WTC11 (cell line): Measurements from ENCODE around the gene C12orf50. TPM values are rescaled to one million over a fixed set of nuclear protein-coding genes. Genes with fewer than 3 reads are reported as not detected.
A peak's percentile ranks its signal among the peaks of the same experiment; 100 is the strongest.

Experiments
- ATAC-seq: fragments of 200-7000 bp; cut with Tn5 transposase; 2 replicates; pipeline ENCODE4 v1.10.0; 2021; ENCODE audit warnings: mild to moderate bottlenecking, moderate library complexity
- CTCF ChIA-PET: fragments of 300-600 bp; sonication (Branson Sonifier 250); formaldehyde crosslinking; loops from one replicate; lab custom pipeline; 2021; ENCODE audit warnings: antibody characterized with exemption; lab: Charles Lee
- POLR2A ChIA-PET: fragments of 350-600 bp; sonication (Branson Sonifier 250); formaldehyde crosslinking; loops from one replicate; lab custom pipeline; 2021; ENCODE audit warnings: antibody characterized with exemption; lab: Charles Lee
- DNase-seq: peaks from one replicate; pipeline ENCODE4 v3.0.0; 2021; ENCODE audit warnings: low spot score
- H3K27ac Mint-ChIP-seq: 2 replicates; pipeline ENCODE4 v1.8.0; 2021; ENCODE audit warnings: mixed read lengths
- H3K27me3 Mint-ChIP-seq: 2 replicates; pipeline ENCODE4 v1.8.0; 2021; ENCODE audit warnings: low read depth, mild to moderate bottlenecking, moderate library complexity, mixed read lengths
- H3K36me3 Mint-ChIP-seq: 2 replicates; pipeline ENCODE4 v1.8.0; 2021; ENCODE audit warnings: mixed read lengths
- H3K4me1 Mint-ChIP-seq: 2 replicates; pipeline ENCODE4 v1.8.0; 2022; ENCODE audit warnings: mixed read lengths
- H3K4me3 Mint-ChIP-seq: 2 replicates; pipeline ENCODE4 v1.8.0; 2021; ENCODE audit warnings: mild to moderate bottlenecking, moderate library complexity, mixed read lengths
- H3K9me3 Mint-ChIP-seq: 2 replicates; pipeline ENCODE4 v1.8.0; 2021; ENCODE audit warnings: mixed read lengths
- CREB1 ChIP-seq: sonication (generic); formaldehyde crosslinking; IDR thresholded peaks from 2 replicates; pipeline ENCODE4 v1.8.0; 2023; ENCODE audit warnings: mild to moderate bottlenecking, missing genetic modification reagents
- CREM ChIP-seq: sonication (generic); formaldehyde crosslinking; IDR thresholded peaks from 2 replicates; pipeline ENCODE4 v1.8.1; 2022; ENCODE audit warnings: mild to moderate bottlenecking, missing genetic modification reagents, moderate library complexity
- ESRRA ChIP-seq: sonication (generic); formaldehyde crosslinking; IDR thresholded peaks from 2 replicates; pipeline ENCODE4 v1.8.1; 2022; ENCODE audit warnings: mild to moderate bottlenecking, missing genetic modification reagents, borderline replicate concordance
- ETV6 ChIP-seq: sonication (generic); formaldehyde crosslinking; IDR thresholded peaks from 2 replicates; pipeline ENCODE4 v1.8.1; 2022; ENCODE audit warnings: mild to moderate bottlenecking, missing genetic modification reagents
- FOXK1 ChIP-seq: sonication (generic); formaldehyde crosslinking; IDR thresholded peaks from 2 replicates; pipeline ENCODE4 v1.8.0; 2022; ENCODE audit warnings: mild to moderate bottlenecking, moderate library complexity, missing genetic modification reagents
- FOXP1 ChIP-seq: sonication (generic); formaldehyde crosslinking; IDR thresholded peaks from 2 replicates; pipeline ENCODE4 v1.8.0; 2022; ENCODE audit warnings: missing genetic modification reagents, mild to moderate bottlenecking, moderate library complexity, borderline replicate concordance
- GRHL2 ChIP-seq: fragments of 250-450 bp; sonication (Bioruptor Pico); IDR thresholded peaks from 2 replicates; pipeline ENCODE4 v1.8.0; 2022; ENCODE audit warnings: mild to moderate bottlenecking, moderate library complexity; ENCODE audit not compliant: insufficient replicate concordance, severe bottlenecking
- GTF2I ChIP-seq: fragments of 250-450 bp; sonication (Bioruptor Pico); conservative IDR thresholded peaks from 2 replicates; pipeline ENCODE4 v1.4.0; 2021; ENCODE audit warnings: mild to moderate bottlenecking
- MYBL2 ChIP-seq: sonication (generic); formaldehyde crosslinking; IDR thresholded peaks from 2 replicates; pipeline ENCODE4 v1.8.1; 2023; ENCODE audit warnings: mild to moderate bottlenecking, moderate library complexity, missing genetic modification reagents
- NFATC4 ChIP-seq: fragments of 250-450 bp; sonication (Bioruptor Pico); IDR thresholded peaks from 2 replicates; pipeline ENCODE4 v1.9.0; 2021; ENCODE audit warnings: mild to moderate bottlenecking
- NFE2L1 ChIP-seq: sonication (generic); formaldehyde crosslinking; IDR thresholded peaks from 2 replicates; pipeline ENCODE4 v1.8.1; 2023; ENCODE audit warnings: missing genetic modification reagents
- PRRX2 ChIP-seq: fragments of 250-450 bp; sonication (Bioruptor Pico); IDR thresholded peaks from 2 replicates; pipeline ENCODE4 v1.8.0; 2021; ENCODE audit warnings: mild to moderate bottlenecking
- SMAD3 ChIP-seq: sonication (generic); formaldehyde crosslinking; IDR thresholded peaks from 2 replicates; pipeline ENCODE4 v1.8.0; 2022; ENCODE audit warnings: missing genetic modification reagents, mild to moderate bottlenecking, borderline replicate concordance
- SMAD4 ChIP-seq: sonication (generic); formaldehyde crosslinking; IDR thresholded peaks from 2 replicates; pipeline ENCODE4 v1.8.0; 2022; ENCODE audit warnings: mild to moderate bottlenecking, missing genetic modification reagents
- SP1 ChIP-seq: sonication (generic); formaldehyde crosslinking; conservative IDR thresholded peaks from 2 replicates; pipeline ENCODE4 v1.8.1; 2022; ENCODE audit warnings: missing genetic modification reagents
- ZBTB21 ChIP-seq: sonication (generic); formaldehyde crosslinking; IDR thresholded peaks from 2 replicates; pipeline ENCODE4 v1.8.1; 2023; ENCODE audit warnings: mild to moderate bottlenecking, missing genetic modification reagents, borderline replicate concordance
- ZNF219 ChIP-seq: sonication (generic); formaldehyde crosslinking; IDR thresholded peaks from 2 replicates; pipeline ENCODE4 v1.8.0; 2023; ENCODE audit warnings: missing genetic modification reagents, mild to moderate bottlenecking, borderline replicate concordance
- ZNF396 ChIP-seq: fragments of 250-450 bp; sonication (Bioruptor Pico); IDR thresholded peaks from 2 replicates; pipeline ENCODE4 v1.8.0; 2021; ENCODE audit warnings: mild to moderate bottlenecking, moderate library complexity, borderline replicate concordance
- ZNF416 ChIP-seq: fragments of 250-450 bp; sonication (Bioruptor Pico); IDR thresholded peaks from 2 replicates; pipeline ENCODE4 v1.9.0; 2021; ENCODE audit warnings: mild to moderate bottlenecking, inconsistent platforms
- total RNA-seq: library from RNA; stranded (reverse); gene quantifications from 3 replicates; pipeline ENCODE4 v1.2.3, GENCODE V29; 2021
- TF ChIP-seq, protein P1 (sequence below): sonication (generic); formaldehyde crosslinking; IDR thresholded peaks from 2 replicates; pipeline ENCODE4 v1.8.0; 2022; ENCODE audit warnings: mild to moderate bottlenecking, missing genetic modification reagents
- TF ChIP-seq, protein P2 (sequence below): sonication (generic); formaldehyde crosslinking; IDR thresholded peaks from 2 replicates; pipeline ENCODE4 v1.8.1; 2023; ENCODE audit warnings: mild to moderate bottlenecking, missing genetic modification reagents, moderate library complexity
- TF ChIP-seq, protein P3 (sequence below): sonication (generic); formaldehyde crosslinking; IDR thresholded peaks from 2 replicates; pipeline ENCODE4 v1.8.1; 2023; ENCODE audit warnings: mild to moderate bottlenecking, missing genetic modification reagents
- TF ChIP-seq, protein P4 (sequence below): sonication (generic); formaldehyde crosslinking; IDR thresholded peaks from 2 replicates; pipeline ENCODE4 v1.8.0; 2023; ENCODE audit warnings: missing genetic modification reagents
- TF ChIP-seq, protein P5 (sequence below): fragments of 250-450 bp; sonication (Bioruptor Pico); conservative IDR thresholded peaks from 2 replicates; pipeline ENCODE4 v1.9.0; 2021; ENCODE audit warnings: mild to moderate bottlenecking
- TF ChIP-seq, protein P6 (sequence below): sonication (generic); formaldehyde crosslinking; IDR thresholded peaks from 2 replicates; pipeline ENCODE4 v1.8.0; 2023; ENCODE audit warnings: mild to moderate bottlenecking, missing genetic modification reagents
- TF ChIP-seq, protein P7 (sequence below): sonication (generic); formaldehyde crosslinking; IDR thresholded peaks from 2 replicates; pipeline ENCODE4 v1.8.1; 2023; ENCODE audit warnings: mild to moderate bottlenecking, missing genetic modification reagents, borderline replicate concordance

The C12orf50 gene
- total RNA-seq, 1 experiment from 2014 or later: not detected

DNA sequence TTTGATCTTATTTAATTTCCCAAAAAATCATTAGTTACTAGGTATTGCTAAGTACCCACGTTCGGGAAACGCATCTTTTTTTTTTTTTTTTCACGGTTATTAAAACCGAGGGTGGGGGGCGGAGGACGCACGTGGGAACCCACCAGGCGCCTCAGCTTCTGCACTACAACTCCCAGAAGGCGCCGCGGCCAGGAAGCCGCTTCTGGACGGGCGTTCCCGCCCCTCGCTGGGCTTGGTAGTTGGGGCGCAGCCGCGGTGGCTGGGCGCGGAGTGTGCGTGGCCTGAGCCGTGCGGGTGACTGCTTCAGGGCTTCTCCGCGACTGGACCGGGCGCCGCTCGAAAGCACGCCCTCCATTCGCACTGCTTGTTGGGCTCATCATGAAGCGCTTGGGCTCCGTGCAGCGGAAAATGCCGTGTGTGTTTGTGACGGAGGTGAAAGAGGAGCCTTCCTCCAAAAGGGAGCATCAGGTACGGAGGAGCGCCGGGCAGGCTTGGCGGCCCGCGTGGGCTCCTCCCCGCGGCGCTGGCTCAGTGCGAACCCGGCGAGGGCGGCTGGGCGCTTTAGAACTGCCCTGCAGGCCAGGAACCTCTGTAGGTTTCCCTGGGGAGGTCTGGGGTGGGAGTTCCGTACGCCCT, 6.2 kb upstream of the C12orf50 start:
- ChIA-PET CTCF (no interaction called here), POLR2A (interaction anchor here (0.7 to 0.9 kb wide), 2 partner anchors 12 to 1450 kb away, joined by 3 read pairs; no protein-coding TSS in a partner anchor)
- Mint-ChIP-seq H3K27me3 (no peaks in the 10 kb centered on the region), H3K9me3 (peaks cover 16% of the 10 kb centered on the region), H3K36me3 (peaks cover 12% of the 10 kb centered on the region), H3K4me1 (peaks cover 38% of the 10 kb centered on the region), H3K27ac (peak overlapping the region; percentile 91), H3K4me3 (peak overlapping the region; percentile 97)
- ATAC-seq (peak; percentile 99), DNase-seq (peak; percentile 86)
- TF ChIP-seq MYBL2 (CRISPR knock-in tag): no peak
- TF ChIP-seq NFE2L1 (CRISPR knock-in tag): 0 out of 2 replicates have a peak, but pooled peaks have one; percentile 58
- TF ChIP-seq ETV6 (CRISPR knock-in tag): peak; percentile 75
- TF ChIP-seq SMAD4 (CRISPR knock-in tag): no peak
- TF ChIP-seq FOXP1 (CRISPR knock-in tag): peak; percentile 80; the same call in 1 of the 2 replicates
- TF ChIP-seq ZNF219: no peak
- no peak for TF ChIP-seq GRHL2
- TF ChIP-seq, protein P1, sequence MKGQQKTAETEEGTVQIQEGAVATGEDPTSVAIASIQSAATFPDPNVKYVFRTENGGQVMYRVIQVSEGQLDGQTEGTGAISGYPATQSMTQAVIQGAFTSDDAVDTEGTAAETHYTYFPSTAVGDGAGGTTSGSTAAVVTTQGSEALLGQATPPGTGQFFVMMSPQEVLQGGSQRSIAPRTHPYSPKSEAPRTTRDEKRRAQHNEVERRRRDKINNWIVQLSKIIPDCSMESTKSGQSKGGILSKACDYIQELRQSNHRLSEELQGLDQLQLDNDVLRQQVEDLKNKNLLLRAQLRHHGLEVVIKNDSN (CRISPR knock-in tag): peak; percentile 22
- TF ChIP-seq PRRX2: no peak
- peak; percentile 77 for TF ChIP-seq SP1 (CRISPR knock-in tag)
- peak; percentile 85 for TF ChIP-seq ZBTB21 (CRISPR knock-in tag)
- TF ChIP-seq ZNF416: peak; percentile 33; the same call in 1 of the 2 replicates
- TF ChIP-seq ESRRA (CRISPR knock-in tag): no peak
- TF ChIP-seq, protein P2, sequence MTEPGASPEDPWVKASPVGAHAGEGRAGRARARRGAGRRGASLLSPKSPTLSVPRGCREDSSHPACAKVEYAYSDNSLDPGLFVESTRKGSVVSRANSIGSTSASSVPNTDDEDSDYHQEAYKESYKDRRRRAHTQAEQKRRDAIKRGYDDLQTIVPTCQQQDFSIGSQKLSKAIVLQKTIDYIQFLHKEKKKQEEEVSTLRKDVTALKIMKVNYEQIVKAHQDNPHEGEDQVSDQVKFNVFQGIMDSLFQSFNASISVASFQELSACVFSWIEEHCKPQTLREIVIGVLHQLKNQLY (CRISPR knock-in tag): no peak
- no peak for TF ChIP-seq ZNF396 (CRISPR knock-in tag)
- TF ChIP-seq CREB1: 0 out of 2 replicates have a peak, but pooled peaks have one; percentile 53
- TF ChIP-seq, protein P3, sequence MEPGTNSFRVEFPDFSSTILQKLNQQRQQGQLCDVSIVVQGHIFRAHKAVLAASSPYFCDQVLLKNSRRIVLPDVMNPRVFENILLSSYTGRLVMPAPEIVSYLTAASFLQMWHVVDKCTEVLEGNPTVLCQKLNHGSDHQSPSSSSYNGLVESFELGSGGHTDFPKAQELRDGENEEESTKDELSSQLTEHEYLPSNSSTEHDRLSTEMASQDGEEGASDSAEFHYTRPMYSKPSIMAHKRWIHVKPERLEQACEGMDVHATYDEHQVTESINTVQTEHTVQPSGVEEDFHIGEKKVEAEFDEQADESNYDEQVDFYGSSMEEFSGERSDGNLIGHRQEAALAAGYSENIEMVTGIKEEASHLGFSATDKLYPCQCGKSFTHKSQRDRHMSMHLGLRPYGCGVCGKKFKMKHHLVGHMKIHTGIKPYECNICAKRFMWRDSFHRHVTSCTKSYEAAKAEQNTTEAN (CRISPR knock-in tag): 0 out of 2 replicates have a peak, but pooled peaks have one; percentile 71
- TF ChIP-seq CREM (CRISPR knock-in tag): no peak; the same call in 1 of the 2 replicates
- TF ChIP-seq SMAD3 (CRISPR knock-in tag): 0 out of 2 replicates have a peak, but pooled peaks have one; percentile 26
- TF ChIP-seq, protein P4, sequence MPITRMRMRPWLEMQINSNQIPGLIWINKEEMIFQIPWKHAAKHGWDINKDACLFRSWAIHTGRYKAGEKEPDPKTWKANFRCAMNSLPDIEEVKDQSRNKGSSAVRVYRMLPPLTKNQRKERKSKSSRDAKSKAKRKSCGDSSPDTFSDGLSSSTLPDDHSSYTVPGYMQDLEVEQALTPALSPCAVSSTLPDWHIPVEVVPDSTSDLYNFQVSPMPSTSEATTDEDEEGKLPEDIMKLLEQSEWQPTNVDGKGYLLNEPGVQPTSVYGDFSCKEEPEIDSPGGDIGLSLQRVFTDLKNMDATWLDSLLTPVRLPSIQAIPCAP (CRISPR knock-in tag): no peak
- TF ChIP-seq, protein P5, sequence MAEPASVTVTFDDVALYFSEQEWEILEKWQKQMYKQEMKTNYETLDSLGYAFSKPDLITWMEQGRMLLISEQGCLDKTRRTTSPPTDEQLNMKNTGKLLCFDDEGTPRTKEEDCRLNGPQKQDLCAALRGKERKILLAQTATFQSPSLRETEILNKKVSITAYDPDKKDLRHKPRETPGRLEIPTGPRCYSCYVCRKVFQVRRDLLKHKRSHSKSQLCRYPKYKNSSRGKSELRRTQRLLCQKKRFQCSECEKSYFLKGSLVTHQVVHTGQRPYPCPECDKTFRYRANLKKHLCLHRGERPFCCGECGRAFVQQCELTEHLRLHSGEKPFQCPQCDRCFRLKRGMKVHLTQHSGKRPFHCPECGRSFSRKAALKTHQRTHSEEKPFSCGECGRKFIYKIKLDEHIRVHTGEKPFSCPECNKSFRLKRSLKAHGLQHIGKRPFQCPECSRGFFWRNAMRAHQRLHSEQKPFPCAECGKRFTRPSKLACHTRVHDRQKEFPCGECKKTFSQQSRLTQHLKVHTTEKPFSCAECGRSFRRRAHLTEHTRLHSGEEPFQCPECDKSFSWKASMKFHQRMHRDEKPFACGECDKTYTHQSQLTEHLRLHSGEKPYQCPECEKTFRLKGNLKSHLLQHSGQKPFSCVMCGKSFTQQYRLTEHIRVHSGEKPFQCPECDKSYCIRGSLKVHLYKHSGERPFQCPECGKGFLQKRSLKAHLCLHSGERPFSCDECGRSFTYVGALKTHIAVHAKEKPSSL: no peak
- peak; percentile 79; the same call in 1 of the 2 replicates for TF ChIP-seq FOXK1 (CRISPR knock-in tag)
- TF ChIP-seq GTF2I (CRISPR knock-in tag): no peak
- no peak for TF ChIP-seq NFATC4
- TF ChIP-seq, protein P6, sequence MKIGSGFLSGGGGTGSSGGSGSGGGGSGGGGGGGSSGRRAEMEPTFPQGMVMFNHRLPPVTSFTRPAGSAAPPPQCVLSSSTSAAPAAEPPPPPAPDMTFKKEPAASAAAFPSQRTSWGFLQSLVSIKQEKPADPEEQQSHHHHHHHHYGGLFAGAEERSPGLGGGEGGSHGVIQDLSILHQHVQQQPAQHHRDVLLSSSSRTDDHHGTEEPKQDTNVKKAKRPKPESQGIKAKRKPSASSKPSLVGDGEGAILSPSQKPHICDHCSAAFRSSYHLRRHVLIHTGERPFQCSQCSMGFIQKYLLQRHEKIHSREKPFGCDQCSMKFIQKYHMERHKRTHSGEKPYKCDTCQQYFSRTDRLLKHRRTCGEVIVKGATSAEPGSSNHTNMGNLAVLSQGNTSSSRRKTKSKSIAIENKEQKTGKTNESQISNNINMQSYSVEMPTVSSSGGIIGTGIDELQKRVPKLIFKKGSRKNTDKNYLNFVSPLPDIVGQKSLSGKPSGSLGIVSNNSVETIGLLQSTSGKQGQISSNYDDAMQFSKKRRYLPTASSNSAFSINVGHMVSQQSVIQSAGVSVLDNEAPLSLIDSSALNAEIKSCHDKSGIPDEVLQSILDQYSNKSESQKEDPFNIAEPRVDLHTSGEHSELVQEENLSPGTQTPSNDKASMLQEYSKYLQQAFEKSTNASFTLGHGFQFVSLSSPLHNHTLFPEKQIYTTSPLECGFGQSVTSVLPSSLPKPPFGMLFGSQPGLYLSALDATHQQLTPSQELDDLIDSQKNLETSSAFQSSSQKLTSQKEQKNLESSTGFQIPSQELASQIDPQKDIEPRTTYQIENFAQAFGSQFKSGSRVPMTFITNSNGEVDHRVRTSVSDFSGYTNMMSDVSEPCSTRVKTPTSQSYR: no peak
- TF ChIP-seq, protein P7, sequence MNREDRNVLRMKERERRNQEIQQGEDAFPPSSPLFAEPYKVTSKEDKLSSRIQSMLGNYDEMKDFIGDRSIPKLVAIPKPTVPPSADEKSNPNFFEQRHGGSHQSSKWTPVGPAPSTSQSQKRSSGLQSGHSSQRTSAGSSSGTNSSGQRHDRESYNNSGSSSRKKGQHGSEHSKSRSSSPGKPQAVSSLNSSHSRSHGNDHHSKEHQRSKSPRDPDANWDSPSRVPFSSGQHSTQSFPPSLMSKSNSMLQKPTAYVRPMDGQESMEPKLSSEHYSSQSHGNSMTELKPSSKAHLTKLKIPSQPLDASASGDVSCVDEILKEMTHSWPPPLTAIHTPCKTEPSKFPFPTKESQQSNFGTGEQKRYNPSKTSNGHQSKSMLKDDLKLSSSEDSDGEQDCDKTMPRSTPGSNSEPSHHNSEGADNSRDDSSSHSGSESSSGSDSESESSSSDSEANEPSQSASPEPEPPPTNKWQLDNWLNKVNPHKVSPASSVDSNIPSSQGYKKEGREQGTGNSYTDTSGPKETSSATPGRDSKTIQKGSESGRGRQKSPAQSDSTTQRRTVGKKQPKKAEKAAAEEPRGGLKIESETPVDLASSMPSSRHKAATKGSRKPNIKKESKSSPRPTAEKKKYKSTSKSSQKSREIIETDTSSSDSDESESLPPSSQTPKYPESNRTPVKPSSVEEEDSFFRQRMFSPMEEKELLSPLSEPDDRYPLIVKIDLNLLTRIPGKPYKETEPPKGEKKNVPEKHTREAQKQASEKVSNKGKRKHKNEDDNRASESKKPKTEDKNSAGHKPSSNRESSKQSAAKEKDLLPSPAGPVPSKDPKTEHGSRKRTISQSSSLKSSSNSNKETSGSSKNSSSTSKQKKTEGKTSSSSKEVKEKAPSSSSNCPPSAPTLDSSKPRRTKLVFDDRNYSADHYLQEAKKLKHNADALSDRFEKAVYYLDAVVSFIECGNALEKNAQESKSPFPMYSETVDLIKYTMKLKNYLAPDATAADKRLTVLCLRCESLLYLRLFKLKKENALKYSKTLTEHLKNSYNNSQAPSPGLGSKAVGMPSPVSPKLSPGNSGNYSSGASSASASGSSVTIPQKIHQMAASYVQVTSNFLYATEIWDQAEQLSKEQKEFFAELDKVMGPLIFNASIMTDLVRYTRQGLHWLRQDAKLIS (CRISPR knock-in tag): no peak
